HepG2 (cell line): ENCODE results near the gene OSCP1. TPM values are rescaled to one million over a fixed set of nuclear protein-coding genes. Genes with fewer than 3 reads are reported as not detected.

Source experiments
- BCL3 ChIP-seq: sonication (generic); formaldehyde crosslinking; IDR thresholded peaks from 2 replicates; pipeline ENCODE4 v1.5.1; 2020; ENCODE audit warnings: mild to moderate bottlenecking, missing genetic modification reagents, moderate library complexity
- BRD4 ChIP-seq: sonication (generic); formaldehyde crosslinking; IDR thresholded peaks from 2 replicates; pipeline ENCODE4 v1.4.0; 2020; ENCODE audit warnings: missing genetic modification reagents
- DMAP1 ChIP-seq: IDR thresholded peaks from 2 replicates; pipeline ENCODE4 v1.6.1; 2016
- HOXD1 ChIP-seq: sonication (generic); formaldehyde crosslinking; IDR thresholded peaks from 2 replicates; pipeline ENCODE4 v1.5.0; 2020; ENCODE audit warnings: missing genetic modification reagents
- KAT2B ChIP-seq: fragments of 150-350 bp; IDR thresholded peaks from 2 replicates; pipeline ENCODE4 v1.6.1; 2014; ENCODE audit warnings: low read depth, low read length, borderline replicate concordance
- NFE2L1 ChIP-seq: sonication (generic); formaldehyde crosslinking; IDR thresholded peaks from 2 replicates; pipeline ENCODE4 v1.4.0; 2020; ENCODE audit warnings: missing genetic modification reagents, mild to moderate bottlenecking, borderline replicate concordance
- POLR2G ChIP-seq: fragments of 200-400 bp; formaldehyde crosslinking; IDR thresholded peaks from 2 replicates; pipeline ENCODE4 v1.6.1; 2018; ENCODE audit warnings: mild to moderate bottlenecking, low read depth, low read length, moderate library complexity
- PRDM10 ChIP-seq: sonication (generic); formaldehyde crosslinking; IDR thresholded peaks from 2 replicates; pipeline ENCODE4 v1.4.0; 2020; ENCODE audit warnings: low read depth, missing genetic modification reagents
- TBL1XR1 ChIP-seq: fragments of 150-350 bp; IDR thresholded peaks from 2 replicates; pipeline ENCODE4 v1.6.1; 2014; ENCODE audit warnings: borderline replicate concordance, low read length; ENCODE audit not compliant: partially characterized antibody
- THAP9 ChIP-seq: sonication (generic); formaldehyde crosslinking; IDR thresholded peaks from 2 replicates; pipeline ENCODE4; 2020; ENCODE audit warnings: missing genetic modification reagents, mild to moderate bottlenecking, borderline replicate concordance
- ZBTB4 ChIP-seq: sonication (generic); formaldehyde crosslinking; IDR thresholded peaks from 2 replicates; pipeline ENCODE4 v1.4.0; 2020; ENCODE audit warnings: missing genetic modification reagents, mild to moderate bottlenecking, borderline replicate concordance
- ZBTB46 ChIP-seq: sonication (generic); formaldehyde crosslinking; IDR thresholded peaks from 2 replicates; pipeline ENCODE4 v1.4.0; 2020; ENCODE audit warnings: mild to moderate bottlenecking, missing genetic modification reagents, borderline replicate concordance
- ZNF776 ChIP-seq: sonication (generic); formaldehyde crosslinking; IDR thresholded peaks from 2 replicates; pipeline ENCODE4 v1.4.0; 2020; ENCODE audit warnings: mild to moderate bottlenecking, missing genetic modification reagents
- ZSCAN9 ChIP-seq: IDR thresholded peaks from 2 replicates; pipeline ENCODE4 v1.6.1; 2016; ENCODE audit warnings: borderline replicate concordance
- polyA plus RNA-seq, 8 experiments: library from polyadenylated mRNA; depleted of rRNA in 3 of 8; stranded (reverse) in 7 of 8; unstranded in 1 of 8; fragments of >200 nt; fragmentation: Illumina TruSeq in 4 of 8; extraction: Trizol in 4 of 8; gene quantifications; 2 replicates each; pipeline versions ENCODE4 v1.2.1 to v1.2.3, GENCODE V29; 2011 to 2016; ENCODE audit warnings: low read depth in 4 of 8, missing spikeins in 1 of 8, mixed read lengths in 1 of 8; ENCODE audit not compliant: insufficient read depth in 1 of 8
- total RNA-seq, 5 experiments: library from RNA; depleted of rRNA; stranded (reverse); fragments of >200 nt; fragmentation: Illumina TruSeq; extraction: Trizol; gene quantifications; 2 replicates each; pipeline ENCODE4 v1.2.3, GENCODE V29; 2016; ENCODE audit warnings: low read depth in 1 of 5

OSCP1 gene
- total and polyA plus RNA-seq, 2 of the 13 experiments (the other 11 are each of a cell fraction or from before 2014, with no cell fraction given) = 0.60 to 0.84 TPM

- TF ChIP-seq PRDM10 (CRISPR knock-in tag) (peak; percentile 79; the same call in 1 of the 2 replicates), ZBTB4 (CRISPR knock-in tag) (peak; percentile 73; the same call in 1 of the 2 replicates), ZBTB46 (CRISPR knock-in tag) (no peak), KAT2B (no peak), NFE2L1 (CRISPR knock-in tag) (no peak), ZSCAN9 (CRISPR knock-in tag) (peak; percentile 89), BRD4 (0 out of 2 replicates have a peak, but pooled peaks have one; percentile 39), ZNF776 (CRISPR knock-in tag) (peak; percentile 33; the same call in 1 of the 2 replicates), THAP9 (CRISPR knock-in tag) (peak; percentile 95), HOXD1 (CRISPR knock-in tag) (peak; percentile 91), TBL1XR1 (peak; percentile 77), POLR2G (peak; percentile 89), DMAP1 (CRISPR knock-in tag) (peak; percentile 91), BCL3 (0 out of 2 replicates have a peak, but pooled peaks have one; percentile 48)
These were observed 13.8 kb upstream of the OSCP1 start, which contains the start of gene MRPS15 (continued) for GRCh38 chr1:36463803-36464604.
